Uterus (tissue), 4 donors: ENCODE data around the gene NHEJ1. TPM values are rescaled to one million over a fixed set of nuclear protein-coding genes. Genes with fewer than 3 reads are reported as not detected.

Experiments used
- DNase-seq, 2 donors: peaks; one replicate each; pipeline ENCODE4 v3.0.0-alpha.2; 2019 to 2020
- H3K27ac ChIP-seq, 2 donors: fragments of 200-600 bp; sonication (generic); 1 replicate in 1 of 2; 2 replicates in 1 of 2; pipeline ENCODE4 v1.5.1; 2016 to 2018
- H3K27me3 ChIP-seq, 2 donors: fragments of 200-600 bp; sonication (generic); one replicate each; pipeline ENCODE4 v1.5.1; 2018 to 2019; ENCODE audit warnings: control low read depth in 1 of 2
- H3K36me3 ChIP-seq, 2 donors: fragments of 200-600 bp; sonication (generic); one replicate each; pipeline ENCODE4 v1.5.1; 2019; ENCODE audit warnings: control low read depth in 1 of 2
- H3K4me1 ChIP-seq, 2 donors: fragments of 200-600 bp; sonication (generic); one replicate each; pipeline ENCODE4 v1.5.1; 2018 to 2019; ENCODE audit warnings: control low read depth in 1 of 2
- H3K4me3 ChIP-seq, 2 donors: fragments of 200-600 bp; sonication (generic); 1 replicate in 1 of 2; 2 replicates in 1 of 2; pipeline ENCODE4 v1.5.1; 2018 to 2019; ENCODE audit warnings: mild to moderate bottlenecking in 1 of 2
- H3K9me3 ChIP-seq, 2 donors: fragments of 200-600 bp; sonication (generic); one replicate each; pipeline ENCODE4 v1.5.1; 2019; ENCODE audit warnings: control low read depth in 1 of 2
- POLR2A ChIP-seq, 2 donors: fragments of 450-650 bp; IDR thresholded peaks; one replicate each; pipeline ENCODE4 v1.6.1; 2016; ENCODE audit warnings: antibody characterized with exemption in 2 of 2, mild to moderate bottlenecking in 1 of 2, moderate library complexity in 1 of 2
- intact Hi-C: fragments of 100-400 bp; cut with DNase I; formaldehyde crosslinking; loops from one replicate; pipeline ENCODE4 v1.15.1; 2023; ENCODE audit warnings: low total_unique reads
- total RNA-seq, 4 donors: library from RNA; depleted of rRNA in 3 of 4; stranded (reverse); fragments of >200 nt in 3 of 4; gene quantifications; one replicate each; pipeline versions ENCODE4 v1.1.0 to v1.2.4, GENCODE V29; 2014 to 2023
- TF ChIP-seq, protein P1 (sequence below), 4 experiments: fragments of 200-600 bp in 2 of 4; fragments of 450-650 bp in 2 of 4; sonication (generic) in 2 of 4; IDR thresholded peaks; one replicate each; pipeline ENCODE4 v1.5.1; 2016 to 2019; ENCODE audit warnings: antibody characterized with exemption in 4 of 4, mild to moderate bottlenecking in 2 of 4, moderate library complexity in 1 of 4
- donor health status: DM: yes; HTN: yes; CAD: no.

The NHEJ1 gene
- total RNA-seq, 4 donors from 2014 or later: 15.0 to 162 (median 18.1) TPM

DNA sequence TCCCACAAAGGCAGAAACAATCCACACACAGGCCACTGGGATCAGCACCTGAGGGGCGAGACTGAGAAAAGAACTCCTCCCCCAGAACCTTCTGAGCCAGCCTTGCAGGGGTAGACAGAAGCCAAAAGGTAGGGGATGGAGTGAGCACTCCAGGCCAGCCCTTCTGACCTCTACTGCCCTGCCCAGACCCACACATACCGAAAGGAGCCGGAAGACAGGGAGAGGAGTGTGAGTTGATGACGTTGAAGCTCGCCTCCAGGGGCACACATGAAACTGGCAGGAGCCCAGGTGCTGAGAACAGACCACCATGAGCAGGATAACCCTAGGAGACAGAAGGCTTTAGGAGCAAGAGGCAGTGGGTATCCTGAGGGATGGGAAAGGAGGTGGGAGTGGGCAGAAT, 7.4 kb upstream of the NHEJ1 start:
- Histone ChIP-seq H3K9me3 (no peaks in the 10 kb centered on the region), H3K27ac (no peak overlapping the region), H3K27me3 (no peaks in the 10 kb centered on the region), H3K36me3 (no peaks in the 10 kb centered on the region), H3K4me3 (no peak overlapping the region), H3K4me1 (no peaks in the 10 kb centered on the region)
- TF ChIP-seq, protein P1, sequence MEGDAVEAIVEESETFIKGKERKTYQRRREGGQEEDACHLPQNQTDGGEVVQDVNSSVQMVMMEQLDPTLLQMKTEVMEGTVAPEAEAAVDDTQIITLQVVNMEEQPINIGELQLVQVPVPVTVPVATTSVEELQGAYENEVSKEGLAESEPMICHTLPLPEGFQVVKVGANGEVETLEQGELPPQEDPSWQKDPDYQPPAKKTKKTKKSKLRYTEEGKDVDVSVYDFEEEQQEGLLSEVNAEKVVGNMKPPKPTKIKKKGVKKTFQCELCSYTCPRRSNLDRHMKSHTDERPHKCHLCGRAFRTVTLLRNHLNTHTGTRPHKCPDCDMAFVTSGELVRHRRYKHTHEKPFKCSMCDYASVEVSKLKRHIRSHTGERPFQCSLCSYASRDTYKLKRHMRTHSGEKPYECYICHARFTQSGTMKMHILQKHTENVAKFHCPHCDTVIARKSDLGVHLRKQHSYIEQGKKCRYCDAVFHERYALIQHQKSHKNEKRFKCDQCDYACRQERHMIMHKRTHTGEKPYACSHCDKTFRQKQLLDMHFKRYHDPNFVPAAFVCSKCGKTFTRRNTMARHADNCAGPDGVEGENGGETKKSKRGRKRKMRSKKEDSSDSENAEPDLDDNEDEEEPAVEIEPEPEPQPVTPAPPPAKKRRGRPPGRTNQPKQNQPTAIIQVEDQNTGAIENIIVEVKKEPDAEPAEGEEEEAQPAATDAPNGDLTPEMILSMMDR (IDR thresholded peaks at IDR 0.05): no peak
- TF ChIP-seq POLR2A (IDR thresholded peaks at IDR 0.05): no peak
- no peak for DNase-seq
- intact Hi-C loops: no loop called here

DNA sequence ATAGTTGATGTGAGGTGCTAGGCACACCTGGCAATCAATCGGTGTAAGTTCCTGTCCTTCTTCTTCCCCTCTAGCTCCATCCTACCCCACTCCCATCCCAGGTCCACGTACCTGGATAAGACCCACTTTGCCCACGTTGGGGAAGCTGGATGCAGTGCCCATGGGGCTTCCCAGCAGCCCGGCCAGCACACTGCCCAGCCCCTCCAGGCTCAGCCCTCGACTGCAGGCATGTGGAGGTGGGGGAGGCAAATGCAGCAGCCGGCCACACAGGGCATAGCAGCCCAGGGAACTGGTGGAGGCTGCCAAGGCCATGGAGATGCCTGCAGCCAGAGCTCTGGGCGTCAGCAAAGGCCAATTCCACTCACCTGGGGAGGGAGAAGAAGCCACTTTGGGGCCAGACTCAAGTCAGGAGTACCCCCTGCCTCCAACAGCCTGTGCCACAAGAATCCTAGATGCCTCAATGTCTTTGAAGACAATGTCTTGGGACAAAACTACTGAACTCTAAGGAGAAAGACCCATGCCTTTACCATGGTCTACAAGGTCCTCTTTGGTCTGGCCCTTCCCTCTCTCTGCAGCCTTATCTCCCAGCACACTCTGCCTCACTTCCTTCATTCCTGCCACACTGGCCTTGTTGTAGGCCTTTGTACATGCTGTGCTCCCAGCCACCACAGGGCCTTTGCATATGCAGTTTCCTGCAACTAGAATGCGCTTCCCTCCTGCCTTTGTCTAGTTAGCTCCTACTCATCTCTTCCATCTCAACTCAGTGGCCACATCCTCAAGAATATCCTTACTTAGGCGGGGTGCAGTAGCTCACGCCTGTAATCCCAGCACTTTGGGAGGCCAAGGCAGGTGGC, 4.7 kb upstream of the NHEJ1 start:
- H3K27me3 ChIP-seq: no peaks in the 10 kb centered on the region
- no peaks in the 10 kb centered on the region for H3K4me1 ChIP-seq
- no peak overlapping the region for H3K4me3 ChIP-seq
- intact Hi-C loops: no loop called here
- no peak overlapping the region for H3K27ac ChIP-seq
- TF ChIP-seq POLR2A (IDR thresholded peaks at IDR 0.05): no peak
- TF ChIP-seq, protein P1 (IDR thresholded peaks at IDR 0.05): no peak
- H3K9me3 ChIP-seq: no peaks in the 10 kb centered on the region
- H3K36me3 ChIP-seq: no peaks in the 10 kb centered on the region
- no peak for DNase-seq

DNA sequence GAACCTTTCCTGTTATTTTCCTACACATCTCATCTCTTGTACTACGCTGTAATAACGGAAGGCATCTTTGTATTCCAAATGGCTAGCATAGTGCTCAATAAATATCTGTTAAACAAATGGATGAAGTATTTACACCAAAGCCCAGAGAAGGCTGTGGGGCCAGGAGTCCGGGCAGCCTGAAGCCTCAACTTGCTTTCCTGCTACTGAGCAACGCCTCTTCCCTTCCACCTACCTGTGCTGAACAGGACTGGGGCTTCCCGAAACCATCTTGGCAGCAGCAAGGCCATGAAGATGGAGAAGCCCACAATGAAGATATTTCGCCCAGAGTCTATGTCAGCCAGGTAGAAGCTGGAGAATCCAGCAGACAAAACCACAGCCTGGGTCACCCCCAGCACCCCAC, 2.5 kb upstream of the NHEJ1 start:
- H3K36me3 ChIP-seq: no peaks in the 10 kb centered on the region
- H3K4me1 ChIP-seq: peaks cover 0 to 4% of the 10 kb centered on the region in 2 donors
- no peak overlapping the region for H3K27ac ChIP-seq
- H3K27me3 ChIP-seq: no peaks in the 10 kb centered on the region
- H3K9me3 ChIP-seq: no peaks in the 10 kb centered on the region
- no peak for DNase-seq
- intact Hi-C loops: loop anchor here (5.0 kb wide), 1 partner anchor 134 kb away; no protein-coding TSS in a partner anchor
- H3K4me3 ChIP-seq: no peak overlapping the region
- no peak for TF ChIP-seq POLR2A (IDR thresholded peaks at IDR 0.05)

DNA sequence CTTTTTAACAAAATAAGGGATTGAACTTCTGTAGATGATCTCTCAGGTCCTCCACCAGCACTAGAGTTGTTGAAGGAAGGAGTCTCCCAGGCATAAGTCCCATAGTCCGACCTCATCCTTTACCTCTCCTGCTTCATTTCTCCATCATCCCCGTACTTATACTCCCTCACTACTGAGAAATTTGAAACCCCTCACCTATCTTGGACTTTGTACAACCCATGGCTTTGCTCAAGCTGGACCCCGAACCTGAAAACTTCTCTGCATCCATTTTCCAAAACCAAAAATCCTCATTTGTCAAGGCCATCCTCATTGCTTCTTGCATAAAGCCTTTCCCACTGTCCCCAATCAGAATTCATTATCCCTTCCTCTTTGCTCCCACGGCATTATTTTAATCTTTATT, 482 bp upstream of the NHEJ1 start:
- H3K27me3 ChIP-seq: no peaks in the 10 kb centered on the region
- peaks cover 0 to 4% of the 10 kb centered on the region in 2 donors for H3K4me1 ChIP-seq
- no peaks in the 10 kb centered on the region for H3K36me3 ChIP-seq
- no peak for TF ChIP-seq POLR2A (IDR thresholded peaks at IDR 0.05)
- TF ChIP-seq, protein P1 (IDR thresholded peaks at IDR 0.05): no peak
- intact Hi-C loops: loop anchor here (5.0 kb wide), 1 partner anchor 136 kb away; no protein-coding TSS in a partner anchor
- no peaks in the 10 kb centered on the region for H3K9me3 ChIP-seq
- DNase-seq: no peak
- H3K4me3 ChIP-seq: peak overlapping the region; percentile 77 to 94
- peak overlapping the region; percentile 94 to 98 for H3K27ac ChIP-seq

DNA sequence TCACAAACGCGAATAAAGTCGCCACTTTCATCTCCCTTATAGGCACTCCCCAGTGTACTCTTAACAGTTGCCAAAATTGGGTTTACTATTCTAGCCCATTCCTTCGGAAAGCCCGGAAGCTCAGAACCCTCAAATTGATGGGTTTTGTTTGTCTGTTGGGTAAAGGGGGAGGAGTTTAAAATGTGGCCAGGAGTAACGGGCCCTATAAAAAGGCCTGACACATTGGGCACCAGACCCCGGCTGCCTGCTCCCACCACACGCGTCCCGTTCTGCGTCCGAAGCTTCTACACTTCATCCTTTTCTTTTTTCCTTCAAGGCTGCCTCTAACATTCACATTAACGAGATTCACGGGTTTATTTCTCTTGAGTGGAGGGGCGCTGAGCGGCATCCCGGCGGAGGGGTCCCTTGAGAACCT, 837 bp downstream of the NHEJ1 start:
- Histone ChIP-seq H3K4me1 (peaks cover 0 to 4% of the 10 kb centered on the region in 2 donors), H3K27ac (peak overlapping the region; percentile 94 to 98), H3K4me3 (peak overlapping the region; percentile 77 to 94), H3K9me3 (no peaks in the 10 kb centered on the region), H3K27me3 (no peaks in the 10 kb centered on the region), H3K36me3 (no peaks in the 10 kb centered on the region)
- DNase-seq: no peak
- TF ChIP-seq, protein P1 (IDR thresholded peaks at IDR 0.05): no peak
- TF ChIP-seq POLR2A (IDR thresholded peaks at IDR 0.05): no peak
- intact Hi-C loops: loop anchor here (5.0 kb wide), 2 partner anchors 102 to 138 kb away; no protein-coding TSS in a partner anchor
